GM18519 (cell line): ENCODE data around the gene SDK1.
"Not testable (repeated sequence)": the region's sequence is repeated elsewhere in the genome, so short reads cannot be mapped to it uniquely, and the experiment has no call there.

Experiments used
- ATAC-seq: cut with Tn5 transposase; IDR thresholded peaks from one replicate; pipeline ENCODE4 v1.9.1; 2021; ENCODE audit warnings: mild to moderate bottlenecking, moderate library complexity; ENCODE audit not compliant: unreplicated experiment, low FRiP score

SDK1 gene

DNA sequence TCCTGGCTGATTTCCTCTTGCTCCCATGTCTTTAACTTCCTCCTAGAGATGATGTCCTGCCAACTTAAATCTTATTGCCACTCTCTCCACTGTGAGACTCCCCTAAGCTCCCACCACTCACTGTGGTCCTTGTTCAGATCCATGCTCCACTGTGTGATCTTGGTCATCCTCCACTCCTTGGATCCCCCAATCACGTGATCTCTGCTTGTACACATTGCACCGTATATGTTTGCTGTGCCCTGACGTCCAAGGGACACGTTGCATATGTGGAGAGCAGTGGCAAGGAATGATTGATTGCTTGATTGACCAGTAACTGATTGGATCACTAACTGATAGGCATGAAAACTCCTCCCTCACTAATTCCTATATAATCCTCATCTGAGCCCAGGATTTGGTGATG, 395.1 kb downstream of the SDK1 start:
- ATAC-seq: no peak

DNA sequence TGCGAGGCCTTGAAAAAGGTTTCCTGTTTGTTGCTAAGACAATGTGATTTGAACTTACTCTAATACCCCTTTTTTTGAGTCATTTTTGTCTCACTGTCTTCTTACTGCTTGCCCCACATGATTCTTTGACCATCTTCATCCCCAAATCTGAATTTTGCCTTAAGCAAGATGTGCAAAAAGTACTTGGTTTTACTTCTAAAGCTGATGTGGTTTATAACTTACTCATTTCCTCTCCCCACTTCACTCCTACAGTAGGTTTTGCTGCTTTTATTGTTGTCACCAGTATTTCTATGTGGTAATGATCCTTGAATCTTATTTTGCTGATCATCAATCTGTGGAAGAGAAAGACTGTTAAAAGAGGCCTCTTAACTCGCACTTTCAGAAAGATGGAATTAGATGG, 396.4 kb downstream of the SDK1 start:
- ATAC-seq: no peak

GRCh38 chr7:3705258-3705657, 404.2 kb downstream of the SDK1 start:
- ATAC-seq: no peak

GRCh38 chr7:3706091-3706490, 405.0 kb downstream of the SDK1 start:
- ATAC-seq: not testable (repeated sequence)

DNA sequence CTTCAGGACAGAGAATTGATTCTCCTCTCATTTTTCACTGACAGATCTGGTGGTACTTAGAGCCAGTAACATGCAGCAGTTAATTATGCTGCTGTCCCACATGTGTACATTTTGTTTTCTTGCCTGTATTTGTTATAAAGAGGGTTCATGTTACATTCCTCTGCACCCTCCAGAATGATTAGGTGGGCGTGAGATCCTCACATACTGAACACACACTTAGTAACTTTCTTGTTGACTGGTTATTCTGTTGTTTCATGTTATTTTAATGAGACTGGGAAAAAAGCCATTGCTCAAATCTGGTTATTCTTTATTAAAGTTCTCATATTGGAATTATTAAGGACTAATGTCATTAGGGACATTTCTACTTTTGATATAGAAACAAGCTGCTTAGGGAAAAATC, 409.1 kb downstream of the SDK1 start:
- no peak for ATAC-seq

GRCh38 chr7:3710531-3710930, 409.5 kb downstream of the SDK1 start:
- no peak for ATAC-seq

GRCh38 chr7:3712841-3713240, 411.8 kb downstream of the SDK1 start:
- ATAC-seq: no peak

DNA sequence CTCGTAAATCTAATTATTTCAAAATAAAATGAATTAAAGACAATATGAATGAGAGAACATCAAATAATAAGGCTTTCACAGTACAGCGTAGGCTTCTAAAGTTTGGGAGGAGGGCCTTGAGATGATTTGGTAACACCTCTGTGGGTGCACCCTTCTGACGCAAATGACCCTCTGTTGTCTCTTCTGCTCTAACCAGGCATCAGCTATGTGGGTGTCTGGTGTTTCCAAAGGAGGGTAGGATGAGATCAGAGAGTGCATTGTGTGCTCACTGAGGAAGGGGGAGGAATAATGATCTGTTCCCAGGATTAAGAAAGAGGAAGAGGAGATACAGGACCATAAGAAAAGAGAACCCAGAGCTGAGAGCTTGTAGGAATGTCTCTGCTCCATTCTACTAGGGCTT, 420.4 kb downstream of the SDK1 start:
- ATAC-seq: no peak

DNA sequence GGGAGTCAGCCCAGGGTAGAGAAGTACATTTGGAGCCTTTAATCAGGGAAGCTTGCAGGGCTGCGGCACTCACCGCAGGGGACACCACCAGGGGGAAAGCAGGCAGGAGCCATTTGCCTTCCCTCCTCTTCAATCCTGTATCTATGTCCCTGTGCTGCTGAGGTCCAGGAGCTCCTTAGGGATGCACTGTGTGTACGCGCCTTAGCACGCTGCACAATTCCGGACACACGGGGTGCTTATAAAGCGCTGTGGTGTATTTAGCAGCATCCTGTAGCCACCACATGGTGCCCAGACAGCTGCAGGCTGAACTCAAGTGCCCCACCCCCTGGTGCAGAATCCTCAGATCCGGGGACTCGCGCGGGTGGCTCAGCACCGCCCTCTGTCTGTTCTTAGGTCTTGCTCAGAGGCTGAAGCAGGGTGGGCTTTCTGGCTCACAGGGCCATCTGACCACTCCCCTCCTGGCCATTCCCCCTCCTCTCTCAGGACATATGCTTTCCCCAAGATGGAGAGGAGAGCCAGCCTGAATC, 421.4 kb downstream of the SDK1 start:
- no peak for ATAC-seq

- no peak for ATAC-seq
Measured at GRCh38 chr7:3725155-3726059, 424.4 kb downstream of the SDK1 start.

- no peak for ATAC-seq
Measured at GRCh38 chr7:3730276-3730675, 429.2 kb downstream of the SDK1 start.

GRCh38 chr7:3732395-3733005, 431.4 kb downstream of the SDK1 start:
- no peak for ATAC-seq

DNA sequence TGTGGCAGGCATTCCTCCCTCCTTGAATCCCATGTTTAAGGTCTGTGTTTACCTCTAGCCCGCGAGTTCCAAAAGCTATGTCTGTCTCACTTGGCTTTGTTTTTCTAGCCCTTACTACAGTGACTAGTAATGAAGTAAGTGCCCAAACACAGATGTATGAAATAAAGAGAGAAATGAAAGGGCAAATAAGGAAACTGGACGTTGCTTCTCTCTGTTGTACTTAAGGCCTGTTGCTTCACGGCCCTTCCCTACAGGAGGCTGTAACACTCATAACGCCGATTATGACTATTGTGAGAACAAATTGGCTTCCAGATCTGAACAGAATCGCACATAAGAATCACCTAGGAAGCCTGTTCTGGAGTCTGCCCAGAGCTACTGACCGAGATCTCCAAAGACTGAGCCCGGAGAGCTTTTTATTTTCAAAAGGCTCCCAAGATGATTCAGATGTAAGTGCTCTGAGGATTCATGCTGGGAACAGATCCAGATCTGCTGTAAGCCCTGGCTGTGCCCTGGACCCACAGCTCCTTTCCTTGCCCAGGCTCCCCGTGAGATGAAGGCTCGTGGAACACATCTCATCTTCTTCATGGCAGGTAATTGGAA, 432.6 kb downstream of the SDK1 start:
- ATAC-seq: no peak

DNA sequence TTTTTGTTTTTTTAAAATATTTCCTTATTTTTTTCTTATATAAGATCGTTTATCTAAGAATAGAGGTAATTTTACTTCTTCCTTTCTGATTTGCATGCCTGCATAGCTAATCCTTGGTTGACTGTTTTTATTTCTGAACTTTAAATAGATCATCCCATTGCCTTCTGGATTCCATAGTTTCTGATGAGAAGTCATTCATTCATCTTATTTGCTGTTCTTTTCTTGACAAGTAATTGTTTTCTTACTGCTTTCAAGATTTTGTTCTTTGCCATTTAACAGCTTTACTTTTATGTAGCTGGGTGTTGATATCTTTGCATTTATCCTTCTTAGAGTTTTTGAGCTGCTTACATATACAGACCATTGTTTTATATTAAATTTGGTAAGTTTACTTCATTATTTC, 437.9 kb downstream of the SDK1 start:
- no peak for ATAC-seq

GRCh38 chr7:3739983-3740382, 438.9 kb downstream of the SDK1 start:
- no peak for ATAC-seq

DNA sequence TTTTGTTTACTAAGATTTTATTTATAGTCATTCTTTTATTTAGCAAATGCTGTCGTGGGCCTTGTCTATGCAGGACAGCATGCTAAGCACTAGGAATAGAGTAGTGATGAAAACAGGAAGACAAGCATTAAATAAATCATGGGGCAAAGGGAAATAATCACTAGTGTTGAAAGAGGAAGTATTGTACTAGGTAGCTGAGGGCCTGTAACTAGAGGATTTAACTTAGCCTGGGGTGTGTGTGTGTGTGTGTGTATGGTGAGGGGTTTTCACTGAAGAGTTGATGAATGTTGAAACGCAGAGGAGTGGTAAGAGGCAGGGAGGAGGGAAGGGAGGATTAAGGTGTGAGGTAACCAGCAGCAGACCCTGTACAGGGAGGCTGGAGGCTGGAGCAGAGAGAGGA, 446.4 kb downstream of the SDK1 start:
- no peak for ATAC-seq

GRCh38 chr7:3748389-3748788, 447.3 kb downstream of the SDK1 start:
- ATAC-seq: no peak

GRCh38 chr7:3753868-3754267, 452.8 kb downstream of the SDK1 start:
- ATAC-seq: no peak

- ATAC-seq: no peak
Measured at GRCh38 chr7:3754493-3755341, 453.7 kb downstream of the SDK1 start.

GRCh38 chr7:3755778-3756453, 454.9 kb downstream of the SDK1 start:
- not testable (repeated sequence) for ATAC-seq
